B cell (primary cell): ENCODE measurements around the gene HCN1.

Experiments
- EZH2 ChIP-seq: IDR thresholded peaks from 2 replicates; pipeline ENCODE4 v1.6.1; 2012; ENCODE audit warnings: borderline replicate concordance, low read depth, mild to moderate bottlenecking, moderate library complexity, low read length; ENCODE audit not compliant: insufficient read depth, poor library complexity, severe bottlenecking
- TF ChIP-seq, protein P1 (sequence below): fragments of 200-600 bp; IDR thresholded peaks from one replicate; pipeline ENCODE4 v1.8.0; 2022; ENCODE audit warnings: antibody characterized with exemption, mild to moderate bottlenecking

- TF ChIP-seq, protein P1, sequence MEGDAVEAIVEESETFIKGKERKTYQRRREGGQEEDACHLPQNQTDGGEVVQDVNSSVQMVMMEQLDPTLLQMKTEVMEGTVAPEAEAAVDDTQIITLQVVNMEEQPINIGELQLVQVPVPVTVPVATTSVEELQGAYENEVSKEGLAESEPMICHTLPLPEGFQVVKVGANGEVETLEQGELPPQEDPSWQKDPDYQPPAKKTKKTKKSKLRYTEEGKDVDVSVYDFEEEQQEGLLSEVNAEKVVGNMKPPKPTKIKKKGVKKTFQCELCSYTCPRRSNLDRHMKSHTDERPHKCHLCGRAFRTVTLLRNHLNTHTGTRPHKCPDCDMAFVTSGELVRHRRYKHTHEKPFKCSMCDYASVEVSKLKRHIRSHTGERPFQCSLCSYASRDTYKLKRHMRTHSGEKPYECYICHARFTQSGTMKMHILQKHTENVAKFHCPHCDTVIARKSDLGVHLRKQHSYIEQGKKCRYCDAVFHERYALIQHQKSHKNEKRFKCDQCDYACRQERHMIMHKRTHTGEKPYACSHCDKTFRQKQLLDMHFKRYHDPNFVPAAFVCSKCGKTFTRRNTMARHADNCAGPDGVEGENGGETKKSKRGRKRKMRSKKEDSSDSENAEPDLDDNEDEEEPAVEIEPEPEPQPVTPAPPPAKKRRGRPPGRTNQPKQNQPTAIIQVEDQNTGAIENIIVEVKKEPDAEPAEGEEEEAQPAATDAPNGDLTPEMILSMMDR, result no peak
- no peak for TF ChIP-seq EZH2
These were observed 1.0 kb upstream of the HCN1 start for GRCh38 chr5:45697201-45697600.
